HG02571 (cell line): Measurements from ENCODE around the gene PFN4.
"Not testable (repeated sequence)": the region's sequence is repeated elsewhere in the genome, so short reads cannot be mapped to it uniquely, and the experiment has no call there.

ENCODE experiments used
- ATAC-seq: cut with Tn5 transposase; IDR thresholded peaks from one replicate; pipeline ENCODE4 v1.9.1; 2021; ENCODE audit warnings: mild to moderate bottlenecking, moderate library complexity; ENCODE audit not compliant: unreplicated experiment

Gene PFN4, protein sequence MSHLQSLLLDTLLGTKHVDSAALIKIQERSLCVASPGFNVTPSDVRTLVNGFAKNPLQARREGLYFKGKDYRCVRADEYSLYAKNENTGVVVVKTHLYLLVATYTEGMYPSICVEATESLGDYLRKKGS

DNA sequence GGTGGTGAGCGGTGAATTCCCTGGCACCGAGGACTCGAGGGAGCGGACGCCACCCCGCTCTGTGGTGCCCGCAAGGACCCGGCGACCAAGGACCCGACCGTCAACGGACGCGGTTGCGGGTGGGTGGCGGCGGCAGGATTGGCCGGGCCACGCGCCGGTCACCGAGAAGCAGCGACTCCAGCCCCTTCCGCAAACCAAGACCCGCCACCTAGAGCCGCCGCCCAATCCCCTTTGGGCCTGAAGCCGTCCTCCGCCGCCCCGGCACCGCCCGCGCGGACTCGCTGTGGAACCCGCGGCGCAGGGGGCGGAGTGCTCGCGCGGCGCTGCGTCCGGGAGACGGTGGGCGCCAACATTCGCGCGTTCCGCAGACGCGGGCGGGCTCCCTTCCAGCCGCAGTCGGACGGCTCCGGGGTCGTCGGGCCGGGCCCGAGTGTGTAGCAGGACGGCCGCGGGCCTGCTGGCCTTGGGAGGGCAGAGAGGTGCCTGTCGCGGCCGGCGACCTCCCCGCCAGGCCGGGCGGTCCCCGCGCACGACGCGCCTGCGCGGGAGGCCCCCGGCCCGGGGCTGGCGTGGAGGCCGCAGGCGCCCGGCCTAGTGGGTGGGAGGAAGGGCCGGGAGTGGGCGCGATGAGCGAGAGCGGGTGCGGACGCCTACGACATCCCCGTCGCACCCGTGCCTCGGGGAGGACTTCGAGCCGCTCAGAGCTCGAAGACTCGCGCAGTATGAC is at the start of gene PFN4, which contains the start of gene FAM228B:
PFN4 (minus strand) TSS at position 140 of the 727 bp plus-strand sequence. CDS start 799 bp downstream, outside the sequence.
FAM228B (plus strand) TSS at position 275 of the 727 bp plus-strand sequence. CDS start 893 bp downstream, outside the sequence.
- ATAC-seq = peak; percentile 86

DNA sequence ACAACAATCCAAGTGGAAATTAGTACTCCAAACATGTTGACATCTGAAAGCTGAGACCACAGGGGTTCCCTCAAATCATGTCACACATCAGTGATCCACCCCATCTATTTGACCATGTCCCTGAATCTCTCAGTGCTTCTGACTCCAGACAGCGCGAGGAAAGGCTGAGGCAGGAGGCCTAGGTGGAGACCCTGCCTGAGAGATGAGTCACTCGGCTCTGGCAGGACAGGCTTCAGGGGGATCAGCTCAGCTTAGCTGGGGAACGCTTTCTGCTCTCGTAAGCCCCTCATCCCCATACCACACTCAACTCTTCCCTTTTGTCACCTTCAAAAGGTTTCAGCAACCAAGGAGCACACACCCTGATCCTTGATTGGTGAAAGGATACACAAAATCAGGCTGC is 45.9 kb upstream of the PFN4 start:
- no peak for ATAC-seq

DNA sequence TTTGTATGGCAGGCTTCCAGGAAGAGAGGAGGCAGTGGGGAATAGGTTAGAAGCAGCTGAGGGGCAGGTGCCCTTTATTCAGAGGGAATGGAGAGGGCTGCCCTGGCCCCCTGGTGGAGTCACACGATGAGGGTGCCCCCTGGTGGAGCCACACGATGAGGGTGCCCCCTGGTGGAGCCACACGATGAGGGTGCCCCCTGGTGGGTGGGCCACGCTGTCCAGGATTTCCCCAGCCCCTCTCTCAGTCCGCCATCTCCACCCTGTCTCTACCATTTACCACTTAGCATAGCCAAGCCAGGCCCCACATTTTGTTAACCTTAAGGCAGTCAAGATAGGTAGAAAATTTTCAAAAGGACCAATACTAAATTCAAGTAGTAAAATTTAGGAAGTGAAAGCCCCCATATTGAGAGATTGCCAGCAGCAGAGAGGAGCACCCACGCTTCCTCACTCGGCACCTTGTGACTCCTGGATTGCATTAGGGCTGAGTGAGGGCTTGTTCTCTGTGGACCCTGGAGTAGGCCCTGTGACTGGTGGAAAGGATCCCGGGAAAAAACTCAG is 41.4 kb upstream of the PFN4 start:
- no peak for ATAC-seq

DNA sequence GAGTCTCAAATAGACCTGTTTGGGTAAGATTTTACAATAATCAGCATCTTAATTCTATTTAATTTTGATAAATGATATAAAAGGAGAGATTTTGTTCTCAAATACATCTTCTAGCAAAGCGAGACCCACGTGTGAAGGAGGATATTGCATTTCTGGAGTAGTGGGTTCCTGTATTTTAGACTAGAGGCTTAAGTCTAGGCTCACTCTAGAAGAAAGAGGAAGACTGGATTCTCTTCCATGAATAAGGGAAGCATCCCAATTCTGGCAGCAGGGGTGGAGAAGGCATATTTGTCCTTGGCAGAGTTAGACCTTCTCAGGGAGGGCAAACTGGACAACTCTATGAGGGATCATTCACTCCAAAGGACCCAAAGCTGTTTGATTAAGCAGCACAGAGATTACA is 40.5 kb upstream of the PFN4 start:
- ATAC-seq = no peak

DNA sequence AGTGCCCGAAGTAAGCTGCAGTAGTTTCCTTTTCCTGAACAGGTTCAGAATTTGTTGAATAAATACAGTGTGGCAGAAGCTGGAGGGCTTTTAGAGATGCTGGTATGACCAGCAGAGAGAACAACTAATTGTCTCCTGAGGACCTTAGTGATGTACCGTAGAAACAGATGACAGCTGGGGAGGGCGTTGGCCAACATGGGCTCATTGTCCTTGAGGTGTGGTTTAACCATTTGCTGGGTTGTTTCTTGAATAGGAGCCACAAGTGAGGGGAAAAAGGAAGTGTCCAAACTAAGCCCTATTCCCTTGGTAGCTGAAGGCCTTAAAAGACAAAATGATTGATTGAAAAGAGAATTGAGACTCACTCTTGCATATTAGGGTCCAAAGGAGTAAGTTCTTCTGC is 40.1 kb upstream of the PFN4 start:
- ATAC-seq = no peak

DNA sequence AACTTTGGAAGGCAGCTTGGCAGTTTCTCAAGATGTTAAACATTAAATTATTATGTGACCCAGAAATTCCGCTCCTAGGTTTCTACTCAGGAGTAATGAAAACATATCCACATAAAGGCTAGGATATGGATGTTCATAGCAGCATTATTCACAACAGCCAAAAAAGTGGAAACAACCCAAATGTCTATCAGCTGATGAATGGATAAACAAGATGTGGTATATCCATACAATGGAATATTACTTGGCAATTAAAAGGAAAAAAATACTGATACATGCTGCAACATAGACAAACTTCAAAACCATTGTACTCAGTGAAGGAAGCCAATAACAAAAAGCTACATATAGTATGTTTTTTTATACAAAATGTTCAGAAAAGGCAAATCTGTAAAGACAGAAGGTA is 39.4 kb upstream of the PFN4 start:
- ATAC-seq = no peak

DNA sequence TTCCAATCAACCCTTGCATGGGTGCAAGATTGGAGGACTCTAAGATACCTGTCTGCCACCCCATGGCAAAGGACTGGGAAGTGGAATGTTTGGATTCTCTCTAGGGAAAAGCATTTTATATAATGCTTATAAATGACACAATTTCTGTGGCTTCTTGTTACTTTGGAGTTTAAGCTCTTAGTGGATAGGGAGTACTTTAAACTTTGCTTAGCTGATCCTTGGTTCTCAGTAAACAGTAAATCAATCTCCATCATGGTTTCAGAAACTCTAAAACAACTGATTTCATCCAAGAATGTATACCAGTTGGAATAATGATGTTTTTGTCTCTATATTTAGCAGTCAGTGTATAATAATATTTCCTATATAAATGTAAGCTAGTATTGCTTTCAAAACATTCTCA is 37.6 kb upstream of the PFN4 start:
- ATAC-seq = no peak

DNA sequence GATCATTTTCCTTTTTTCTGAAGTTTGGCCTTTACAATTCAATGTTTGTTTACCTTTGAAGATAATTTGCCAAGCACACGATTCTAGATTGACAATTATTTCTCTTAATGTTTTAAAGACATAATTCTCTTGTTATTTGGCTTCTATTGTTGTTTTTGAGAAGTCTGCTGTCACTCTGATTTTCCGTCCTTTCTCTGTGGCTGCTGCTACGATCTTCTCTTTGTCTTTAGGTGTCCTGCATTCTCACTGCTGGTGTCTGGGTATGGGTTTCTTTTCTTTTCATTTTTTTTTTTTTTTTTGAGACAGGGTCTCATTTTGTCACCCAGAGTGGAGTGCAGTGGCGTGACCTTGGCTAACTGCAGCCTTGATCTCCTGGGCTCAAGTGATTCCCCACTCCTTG is 36.6 kb upstream of the PFN4 start:
- ATAC-seq = no peak

DNA sequence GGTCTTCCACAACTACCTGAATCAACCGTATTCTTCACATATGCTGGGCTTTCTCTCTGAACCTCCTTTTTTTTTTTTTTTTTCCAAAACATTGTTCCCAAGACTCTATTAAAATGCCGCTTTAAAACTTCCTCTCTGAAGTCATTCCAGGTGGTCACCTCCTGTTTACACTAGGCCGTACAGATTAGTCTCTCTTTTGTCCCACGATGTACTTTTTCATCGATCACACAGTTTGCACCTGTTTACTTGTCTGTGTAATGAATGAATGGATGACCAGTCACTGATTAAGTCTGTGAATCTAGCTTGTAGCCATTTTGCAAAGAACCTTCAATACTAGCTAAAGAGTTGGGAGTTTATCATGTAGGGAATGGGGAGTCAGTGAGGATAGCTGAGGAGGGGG is 35.0 kb upstream of the PFN4 start:
- ATAC-seq = no peak

DNA sequence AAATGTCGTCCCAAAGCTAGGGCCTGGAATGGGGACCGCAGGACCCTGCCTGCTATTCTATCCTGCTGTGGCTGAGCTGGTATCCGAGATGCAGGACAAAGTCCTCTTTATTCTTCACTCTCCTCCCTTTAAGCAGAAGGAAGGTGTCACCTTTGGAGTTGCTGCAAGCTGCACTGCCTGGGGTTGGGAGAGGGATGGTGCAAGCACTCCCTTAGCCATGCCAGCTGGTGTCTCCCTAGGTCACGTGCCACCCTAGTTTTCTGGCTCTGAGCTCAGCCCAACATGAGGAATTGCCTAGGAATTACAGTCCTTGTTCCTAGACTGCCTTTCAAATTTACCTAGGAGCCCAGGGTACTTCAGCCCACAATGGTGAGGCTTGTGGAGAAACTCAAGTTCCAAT is 30.3 kb upstream of the PFN4 start:
- ATAC-seq = no peak

DNA sequence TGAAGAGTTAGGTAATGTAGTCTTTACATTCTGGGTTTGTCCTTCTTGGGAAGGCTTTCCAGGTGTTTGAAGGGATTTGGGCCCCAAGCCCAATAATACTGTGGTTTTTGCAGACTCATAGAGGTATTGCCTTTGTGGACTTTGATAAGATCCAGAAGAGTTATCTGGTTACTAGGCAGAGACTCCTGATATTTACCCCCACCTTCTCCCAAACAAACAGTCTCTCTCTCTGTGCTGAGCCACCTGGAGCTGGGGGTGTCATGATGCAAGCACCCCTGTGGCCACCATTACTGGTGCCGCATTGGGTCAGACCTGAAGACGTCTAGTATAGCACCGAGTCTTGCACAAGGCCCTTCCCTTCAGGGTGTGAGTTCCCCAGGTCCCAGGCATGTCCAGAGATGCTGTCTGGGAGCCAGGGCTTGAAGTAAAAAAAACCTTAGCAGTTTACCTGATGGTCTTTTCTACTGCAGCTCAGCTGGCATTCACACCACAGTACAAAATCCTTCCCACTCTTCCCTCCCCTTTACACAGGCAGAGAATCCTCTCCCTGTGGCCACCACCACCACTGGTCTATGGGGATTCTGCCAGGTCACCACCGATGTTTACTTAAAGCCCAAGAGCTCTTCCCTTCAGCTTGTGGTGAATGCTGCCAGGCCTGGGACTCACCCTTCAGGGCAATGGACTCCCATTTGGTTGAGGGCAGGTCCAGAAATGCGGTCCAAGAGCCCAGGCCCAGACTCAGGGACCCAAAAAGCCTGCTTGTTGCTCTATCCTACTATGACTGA is 29.5 kb upstream of the PFN4 start:
- ATAC-seq = no peak

DNA sequence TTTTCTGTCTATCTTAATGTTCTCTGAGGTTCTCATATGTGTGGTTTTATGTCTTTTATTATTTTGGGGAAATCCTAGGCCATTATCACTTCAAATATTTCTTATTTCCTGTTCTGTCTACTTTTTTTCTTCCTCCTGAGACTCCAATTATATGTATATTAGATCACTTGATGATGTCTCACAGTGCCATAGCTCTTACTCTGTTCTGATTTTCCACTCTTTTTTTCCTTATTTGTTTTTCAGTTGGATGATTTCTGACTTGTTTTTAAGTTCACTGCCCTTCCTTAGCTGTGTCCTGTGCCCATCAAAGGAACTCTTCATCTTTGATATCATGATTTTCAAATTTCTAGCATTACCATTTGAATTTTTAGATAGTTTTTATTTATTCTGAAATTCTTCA is 24.2 kb upstream of the PFN4 start:
- no peak for ATAC-seq

DNA sequence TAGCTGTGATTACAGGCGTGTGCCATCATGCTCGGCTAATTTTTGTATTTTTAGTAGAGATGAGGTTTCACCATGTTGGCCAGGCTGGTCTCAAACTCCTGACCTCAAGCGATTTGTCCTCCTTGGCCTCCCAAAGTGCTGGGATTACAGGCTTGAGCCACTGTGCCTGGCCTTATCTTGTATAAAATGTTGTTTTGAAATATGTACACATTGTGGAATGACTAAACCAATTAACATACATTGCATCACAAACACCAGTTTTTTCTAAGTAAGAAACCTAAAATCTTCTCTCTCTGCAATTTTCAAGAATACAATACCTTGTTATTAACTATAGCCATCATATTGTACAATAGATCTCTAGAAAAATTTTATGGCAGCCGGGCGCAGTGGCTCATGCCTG is 17.2 kb upstream of the PFN4 start:
- not testable (repeated sequence) for ATAC-seq

DNA sequence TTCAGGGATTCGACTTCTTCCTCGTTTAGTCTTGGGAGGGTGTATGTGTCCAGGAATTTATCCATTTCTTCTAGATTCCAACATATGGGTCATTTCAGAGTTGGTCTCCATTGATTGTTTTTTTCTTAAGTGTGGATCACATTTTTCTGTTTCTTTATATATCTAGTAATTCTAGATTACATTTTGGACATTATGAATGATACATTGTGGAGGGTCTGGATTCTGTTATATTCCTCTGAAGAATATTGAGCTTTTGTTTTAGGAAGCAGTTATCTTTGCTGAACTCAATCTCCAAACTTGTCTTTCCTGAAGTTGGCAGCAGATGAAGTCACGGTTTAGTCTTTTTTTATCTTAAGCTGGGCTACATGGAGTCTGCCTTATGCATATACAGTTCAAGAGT is 9.4 kb upstream of the PFN4 start:
- ATAC-seq = no peak

DNA sequence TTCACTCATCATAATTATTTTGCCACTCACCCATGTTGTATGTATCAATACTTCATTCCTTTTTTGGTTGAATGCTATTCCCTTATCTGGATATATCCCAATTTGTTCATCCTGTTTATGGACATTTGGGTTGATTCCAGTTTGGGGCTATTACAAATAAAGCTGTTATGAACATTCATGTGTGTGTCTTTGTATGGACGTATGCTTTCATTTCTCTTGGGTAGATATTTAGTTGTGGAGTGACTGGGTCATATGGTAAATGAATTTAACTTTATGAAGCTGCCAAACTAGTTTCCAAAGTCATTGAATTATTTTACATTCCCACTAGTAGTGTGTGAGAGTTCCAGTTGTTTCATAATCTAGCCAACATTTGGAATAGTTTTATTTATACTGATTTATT is 2.8 kb upstream of the PFN4 start:
- ATAC-seq = no peak

DNA sequence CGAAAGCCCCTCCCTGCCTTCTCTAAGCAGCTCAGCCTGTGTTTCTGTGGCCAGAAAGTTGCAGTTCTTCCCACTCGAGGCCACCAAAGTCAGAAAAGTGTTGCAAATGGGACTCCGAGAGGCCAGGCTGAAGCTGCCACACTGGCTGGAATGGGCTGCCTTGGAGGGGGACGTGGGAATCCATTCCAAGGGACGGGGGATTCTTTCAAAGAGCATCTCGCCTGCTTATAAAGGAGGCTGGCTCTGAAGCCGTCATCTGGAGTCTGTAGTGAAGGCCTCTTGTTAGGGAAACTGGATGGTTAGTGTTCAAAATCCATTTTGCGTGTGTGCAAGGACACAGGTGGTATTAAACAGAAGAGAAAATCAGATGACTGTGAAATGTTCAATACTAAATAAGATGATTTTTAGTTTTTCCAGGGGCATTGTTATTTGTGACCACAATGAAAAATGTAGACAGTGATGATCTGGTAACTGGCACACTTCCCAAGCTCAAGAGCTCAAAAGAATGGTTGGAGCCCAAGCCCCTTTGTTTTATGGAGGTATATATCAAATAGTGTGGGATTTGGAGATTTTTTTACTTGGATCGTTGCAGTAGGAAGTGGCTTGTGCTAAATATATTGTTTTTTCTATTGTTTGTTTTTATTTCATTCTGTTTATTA is 917 bp upstream of the PFN4 start:
- peak; percentile 8 for ATAC-seq

DNA sequence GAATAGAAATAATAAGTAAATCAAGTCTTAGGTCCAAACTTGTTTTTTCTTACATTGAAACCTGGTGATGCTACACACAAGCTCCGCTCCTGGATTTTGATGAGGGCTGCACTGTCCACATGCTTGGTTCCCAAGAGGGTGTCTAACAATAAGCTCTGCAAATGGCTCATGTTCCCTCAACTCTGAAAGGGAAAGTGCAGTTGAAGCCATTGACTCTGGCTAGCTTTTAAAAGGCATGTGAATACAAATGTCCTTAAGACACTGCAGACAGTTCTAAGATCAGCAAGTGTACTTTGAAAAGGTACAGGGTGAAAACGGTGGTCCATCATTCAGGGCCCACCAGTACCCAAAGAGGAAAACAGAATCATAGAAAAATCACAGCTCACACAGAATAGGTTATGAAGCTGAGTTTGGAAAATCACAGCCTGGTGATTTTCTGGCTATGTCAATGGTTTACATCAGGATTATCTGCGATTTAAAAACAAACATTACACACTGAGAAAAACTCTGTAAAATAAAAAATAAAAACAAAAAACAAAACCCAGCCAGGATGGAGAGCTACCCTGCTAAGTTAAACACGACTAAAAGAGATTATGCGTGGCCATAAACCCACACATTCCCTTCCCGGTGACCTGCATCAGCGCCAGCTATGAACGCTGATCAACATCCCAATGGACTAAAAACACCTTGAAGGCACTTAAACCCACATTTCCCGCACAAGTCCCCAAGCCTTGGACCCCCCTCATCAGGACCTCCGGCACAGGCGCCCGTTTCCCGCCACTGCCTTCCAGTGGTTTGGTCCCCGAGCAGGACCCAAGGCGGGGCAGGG is 554 bp downstream of the PFN4 start:
- ATAC-seq = no peak

DNA sequence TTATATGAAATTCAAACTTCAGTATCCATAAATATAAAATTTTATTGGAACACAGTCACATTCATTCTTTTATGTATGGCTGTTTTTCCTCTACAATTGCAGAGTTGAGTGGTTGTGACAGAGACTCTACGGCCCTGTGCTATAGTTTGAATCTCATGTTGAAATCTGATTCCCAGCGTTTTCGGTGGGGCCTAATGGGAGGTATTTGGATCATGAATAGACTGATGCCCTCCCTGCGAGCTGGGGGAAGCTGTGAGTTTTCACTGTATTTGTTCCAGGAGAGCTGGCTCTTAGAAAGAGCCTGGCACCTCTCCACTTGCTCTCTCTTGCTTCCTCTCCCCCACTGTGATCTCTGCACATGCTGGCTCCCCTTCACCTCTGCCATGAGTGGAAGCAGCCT is 1.7 kb downstream of the PFN4 start:
- no peak for ATAC-seq

DNA sequence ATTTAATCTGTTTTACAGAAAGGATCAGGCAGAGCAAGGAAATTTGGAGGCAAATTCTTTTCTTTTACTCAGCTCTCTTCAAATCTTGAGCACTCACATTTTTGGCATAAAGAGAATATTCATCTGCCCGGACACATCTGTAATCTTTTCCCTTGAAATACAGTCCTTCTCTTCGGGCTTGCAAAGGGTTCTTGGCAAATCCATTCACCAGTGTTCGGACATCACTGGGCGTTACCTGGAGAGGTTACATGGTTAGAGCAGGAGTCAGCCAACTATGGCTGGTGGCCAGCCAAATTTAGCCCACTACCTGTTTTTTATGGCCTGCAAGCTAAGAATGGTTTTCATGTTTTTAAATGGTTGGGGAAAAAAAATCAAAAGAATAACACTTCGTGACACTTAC is 2.1 kb downstream of the PFN4 start:
- no peak for ATAC-seq

DNA sequence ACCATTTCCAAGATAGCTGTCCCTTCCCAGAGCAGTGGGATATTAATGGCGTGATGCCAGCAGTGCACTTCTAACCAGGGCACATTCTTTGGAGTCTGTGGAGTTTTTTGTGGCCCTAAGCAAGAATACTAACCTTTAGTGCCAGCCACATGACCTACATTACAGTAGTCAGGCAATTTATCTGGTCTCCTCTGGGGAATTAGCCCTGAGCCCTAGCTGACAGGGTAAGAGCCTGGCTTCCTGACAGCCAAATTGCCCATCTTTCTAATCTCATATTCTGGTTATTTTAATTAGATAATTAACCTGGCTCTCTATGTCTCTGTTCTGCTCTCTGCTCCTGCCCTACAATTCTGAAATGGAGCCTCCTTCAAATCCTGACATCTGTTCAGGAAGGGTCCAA is 5.2 kb downstream of the PFN4 start:
- ATAC-seq = no peak
